H1 (cell line): ENCODE data around the gene RPS19. TPM values are rescaled to one million over a fixed set of nuclear protein-coding genes. Genes with fewer than 3 reads are reported as not detected.

Source experiments
- CTCF ChIP-seq, 3 experiments: IDR thresholded peaks; 1 replicate in 2 of 3; 2 replicates in 1 of 3; pipeline versions ENCODE4 v1.5.1 to v1.6.1; 2011; ENCODE audit warnings: low read length in 3 of 3, mild to moderate bottlenecking in 3 of 3, inconsistent platforms in 2 of 3, low read depth in 1 of 3, moderate library complexity in 1 of 3; ENCODE audit not compliant: insufficient read depth in 1 of 3; ENCODE audit errors: control extremely low read depth in 1 of 3
- EZH2 ChIP-seq: fragments of 200-600 bp; sonication (generic); IDR thresholded peaks from 2 replicates; pipeline ENCODE4 v1.7.1; 2012; ENCODE audit warnings: low read depth, mild to moderate bottlenecking, moderate library complexity, low read length, inconsistent platforms; ENCODE audit not compliant: severe bottlenecking
- MAFK ChIP-seq: IDR thresholded peaks from 2 replicates; pipeline ENCODE4 v1.6.1; 2012; ENCODE audit warnings: low read depth, mild to moderate bottlenecking, improper control_type of control experiment, low read length
- POLR2A ChIP-seq, 2 experiments: IDR thresholded peaks; 1 replicate in 1 of 2; 2 replicates in 1 of 2; pipeline ENCODE4 v1.6.1; 2011; ENCODE audit warnings: low read depth in 2 of 2, low read length in 2 of 2, mild to moderate bottlenecking in 2 of 2; ENCODE audit errors: control extremely low read depth in 1 of 2
- POLR2AphosphoS5 ChIP-seq: IDR thresholded peaks from 2 replicates; pipeline ENCODE4 v1.6.1; 2011; ENCODE audit warnings: low read depth, low read length
- RAD21 ChIP-seq, 2 experiments: IDR thresholded peaks in 1 of 2; conservative IDR thresholded peaks in 1 of 2; 2 replicates each; pipeline ENCODE4 v1.6.1; 2011; ENCODE audit warnings: low read depth in 2 of 2, low read length in 2 of 2, improper control_type of control experiment in 1 of 2, inconsistent platforms in 1 of 2, mild to moderate bottlenecking in 1 of 2, moderate library complexity in 1 of 2
- RBBP5 ChIP-seq: IDR thresholded peaks from 2 replicates; pipeline ENCODE4 v1.7.1; 2012; ENCODE audit warnings: low read depth, mild to moderate bottlenecking, inconsistent platforms, low read length, moderate library complexity, borderline replicate concordance
- RNF2 ChIP-seq: fragments of 200-900, 300-1000 bp; sonication (generic); IDR thresholded peaks from 2 replicates; pipeline ENCODE4 v1.7.1; 2016; ENCODE audit warnings: borderline replicate concordance, low read depth, mild to moderate bottlenecking, antibody characterized with exemption, low read length; ENCODE audit not compliant: poor library complexity, severe bottlenecking; ENCODE audit errors: missing control alignments
- SAP30 ChIP-seq: fragments of 300-600 bp; sonication (generic); IDR thresholded peaks from 2 replicates; pipeline ENCODE4 v1.7.1; 2012; ENCODE audit warnings: low read length, moderate library complexity, mild to moderate bottlenecking, inconsistent platforms; ENCODE audit not compliant: insufficient read depth, insufficient replicate concordance
- SIX5 ChIP-seq: IDR thresholded peaks from 2 replicates; pipeline ENCODE4 v1.6.1; 2011; ENCODE audit warnings: mild to moderate bottlenecking, low read depth, low read length
- SP2 ChIP-seq: IDR thresholded peaks from 2 replicates; pipeline ENCODE4 v1.6.1; 2012; ENCODE audit warnings: mild to moderate bottlenecking, low read length, inconsistent platforms
- SRF ChIP-seq: IDR thresholded peaks from 2 replicates; pipeline ENCODE4 v1.6.1; 2011; ENCODE audit warnings: mild to moderate bottlenecking, low read depth, low read length, moderate library complexity
- SUZ12 ChIP-seq: fragments of 200-600 bp; sonication (generic); IDR thresholded peaks from 2 replicates; pipeline ENCODE4 v1.6.1; 2012; ENCODE audit warnings: mild to moderate bottlenecking, inconsistent platforms, low read length, moderate library complexity, mixed read lengths
- TAF7 ChIP-seq: optimal IDR thresholded peaks from 2 replicates; pipeline ENCODE3; 2011; ENCODE audit warnings: low read depth, mild to moderate bottlenecking, inconsistent platforms, low read length, moderate library complexity, borderline replicate concordance
- polyA plus RNA-seq, 7 experiments: library from polyadenylated mRNA; depleted of rRNA in 3 of 7; stranded (reverse) in 5 of 7; unstranded in 2 of 7; fragments of >200 nt in 5 of 7; fragments of 200-250 nt in 2 of 7; gene quantifications; 1 replicate in 5 of 7; 2 replicates in 1 of 7; 4 replicates in 1 of 7; pipeline versions ENCODE4 v1.2.1 to v1.2.3, GENCODE V29; 2011 to 2013; ENCODE audit warnings: missing spikeins in 2 of 7, mixed read lengths in 2 of 7
- total RNA-seq: library from RNA; stranded (reverse); fragmentation: NEBNext Ultra II Directional; extraction: Animal tissue kit (Norgen Biotek cat#: 25700); gene quantifications from 2 replicates; pipeline ENCODE4 v1.2.1, GENCODE V29; 2021

RPS19 gene
- total and polyA plus RNA-seq, 2 of the 8 experiments (the other 6 are each of a cell fraction or from before 2014, with no cell fraction given) = 2,817 to 5,751 TPM

GRCh38 chr19:41915021-41915775 is 55.1 kb downstream of the RPS19 start (continued):
- TF ChIP-seq RAD21 (IDR thresholded peaks at IDR 0.05 in 1 of 2, conservative IDR thresholded peaks at IDR 0.05 in 1 of 2; ENCODE audit: low read depth in 2 of 2, low read length in 2 of 2) (no peak), POLR2A (IDR thresholded peaks at IDR 0.05; ENCODE audit: control extremely low read depth in 1 of 2, low read depth in 2 of 2, low read length in 2 of 2) (no peak), EZH2 (peak; percentile 84), RNF2 (peak; percentile 32), RBBP5 (no peak), SAP30 (no peak), MAFK (no peak), CTCF (IDR thresholded peaks at IDR 0.05; ENCODE audit: control extremely low read depth in 1 of 3, insufficient read depth in 1 of 3, low read depth in 1 of 3, low read length in 3 of 3) (no peak), SRF (no peak), POLR2AphosphoS5 (no peak), SP2 (no peak), SIX5 (no peak), TAF7 (no peak), SUZ12 (peak; percentile 80)
